Measurements from ENCODE around the gene BLOC1S2. TPM values are rescaled to one million over a fixed set of nuclear protein-coding genes. Genes with fewer than 3 reads are reported as not detected.
"Not testable (repeated sequence)": the region's sequence is repeated elsewhere in the genome, so short reads cannot be mapped to it uniquely, and the experiment has no call there.

The BLOC1S2 gene
- total RNA-seq, 1 experiment from 2014 or later, result 99.9 TPM

DNA sequence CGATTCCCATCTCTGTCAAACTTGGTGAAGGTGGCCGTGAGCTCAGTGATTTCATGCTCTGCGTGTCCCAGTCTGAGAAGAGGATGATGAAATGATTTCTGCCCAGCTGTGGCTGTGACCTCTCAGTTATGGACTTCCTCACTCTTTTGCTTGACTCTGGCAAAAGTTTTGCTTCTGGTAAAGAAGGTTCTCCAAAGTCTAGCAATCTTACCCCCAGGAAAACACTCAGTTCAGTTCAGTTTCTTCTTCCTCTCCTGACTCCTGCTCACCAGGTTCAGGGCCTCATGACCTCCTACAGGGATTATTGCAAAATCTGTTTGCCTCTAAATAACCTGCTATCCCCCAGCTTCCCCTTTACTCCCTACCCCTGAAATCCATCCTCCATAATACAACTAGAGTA is 4.9 kb upstream of the BLOC1S2 start:
- DNase-seq (ENCODE audit: low spot score), result no peak

DNA sequence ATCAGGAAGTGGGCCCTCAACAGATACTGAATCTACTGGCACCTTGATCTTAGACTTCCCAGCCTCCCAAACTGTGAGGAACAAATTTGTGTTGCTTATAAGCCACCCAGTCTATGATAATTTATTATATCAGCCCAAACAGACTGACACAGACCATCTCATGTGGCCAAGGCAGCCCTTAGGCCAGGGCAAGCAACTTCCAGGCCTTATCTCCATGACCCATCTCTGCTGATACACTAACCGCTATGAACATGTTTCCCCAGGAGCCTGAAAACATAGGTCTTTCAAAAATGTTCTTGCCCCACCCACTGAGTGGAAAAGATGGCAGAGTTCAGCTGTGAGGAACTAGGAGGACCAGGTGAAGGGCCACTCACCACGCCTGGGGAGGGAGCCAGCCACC is 3.2 kb upstream of the BLOC1S2 start:
- no peak for DNase-seq (ENCODE audit: low spot score)

DNA sequence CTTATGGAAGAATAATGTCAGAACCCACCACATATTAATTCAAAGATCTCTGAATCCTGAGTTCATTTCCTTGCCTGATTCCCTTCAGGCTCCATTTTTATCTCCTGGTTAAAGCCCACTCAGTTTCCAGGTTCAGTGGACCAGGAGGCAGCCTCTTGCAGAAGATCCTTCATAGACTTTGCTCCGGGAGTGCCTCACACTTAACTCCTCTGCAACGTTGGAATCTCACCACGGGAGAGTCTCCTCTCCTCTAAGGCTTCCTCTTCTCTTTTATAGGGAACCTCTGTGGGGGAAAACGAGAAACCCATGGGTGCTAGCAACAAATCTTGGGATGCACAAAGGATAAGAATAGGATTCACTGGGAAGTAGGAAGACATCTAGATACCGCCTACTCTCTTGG is 1.7 kb upstream of the BLOC1S2 start:
- no peak for DNase-seq (ENCODE audit: low spot score)

DNA sequence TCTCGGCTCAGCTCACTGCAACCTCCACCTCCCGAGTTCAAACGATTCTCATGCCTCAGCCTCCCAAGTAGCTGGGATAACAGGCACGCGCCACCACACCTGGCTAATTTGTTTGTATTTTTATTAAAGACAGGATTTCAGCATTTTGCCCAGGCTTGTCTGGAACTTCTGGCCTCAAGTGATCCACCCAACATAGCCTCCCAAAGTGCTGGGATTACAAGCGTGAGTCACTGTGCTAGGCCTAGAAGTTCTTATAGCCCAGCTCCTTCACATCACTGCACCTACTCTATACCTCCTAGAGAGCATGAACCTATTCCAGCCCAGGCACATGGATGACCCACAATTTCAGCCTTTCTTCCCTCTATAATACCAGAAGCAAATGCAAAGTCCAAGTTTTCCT is 1.3 kb upstream of the BLOC1S2 start:
- DNase-seq (ENCODE audit: low spot score), result no peak

DNA sequence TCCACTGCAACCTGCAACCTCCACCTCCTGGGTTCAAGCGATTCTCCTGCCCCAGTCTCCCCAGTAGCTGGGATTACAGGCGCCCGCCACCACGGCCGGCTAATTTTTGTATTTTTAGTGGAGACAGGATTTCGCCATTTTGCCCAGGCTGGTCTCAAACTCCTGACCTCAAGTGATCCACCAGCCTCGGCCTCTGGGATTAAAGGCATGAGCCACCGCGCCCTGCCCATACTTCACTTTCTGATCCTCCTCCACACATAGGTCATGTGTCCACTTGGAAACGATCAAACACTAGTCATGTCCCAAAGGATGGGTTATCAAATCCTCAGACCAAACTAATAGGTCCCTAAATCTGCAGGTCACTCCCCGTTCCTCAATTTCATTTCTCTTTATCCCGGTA is 1.2 kb downstream of the BLOC1S2 start:
- not testable (repeated sequence) for DNase-seq (ENCODE audit: low spot score)

DNA sequence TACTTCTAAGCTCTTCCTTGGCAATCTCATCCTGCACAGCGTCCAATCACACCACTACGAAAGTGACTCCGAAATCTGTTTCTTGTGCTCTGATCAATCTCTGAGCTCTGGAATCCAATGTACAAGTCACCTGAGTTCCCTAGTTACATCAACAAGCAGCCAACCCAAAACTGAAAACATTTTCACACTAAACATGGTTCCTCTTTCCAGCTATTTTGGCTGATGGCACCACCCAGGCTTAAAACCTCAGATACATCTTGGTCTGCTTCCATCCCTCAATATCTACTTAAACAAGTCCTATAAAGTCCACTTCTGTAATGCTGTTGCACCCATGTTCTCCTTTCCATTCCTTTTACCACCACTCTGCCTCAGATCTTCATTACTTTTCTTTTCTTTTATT is 3.6 kb downstream of the BLOC1S2 start:
- DNase-seq (ENCODE audit: low spot score), result no peak

DNA sequence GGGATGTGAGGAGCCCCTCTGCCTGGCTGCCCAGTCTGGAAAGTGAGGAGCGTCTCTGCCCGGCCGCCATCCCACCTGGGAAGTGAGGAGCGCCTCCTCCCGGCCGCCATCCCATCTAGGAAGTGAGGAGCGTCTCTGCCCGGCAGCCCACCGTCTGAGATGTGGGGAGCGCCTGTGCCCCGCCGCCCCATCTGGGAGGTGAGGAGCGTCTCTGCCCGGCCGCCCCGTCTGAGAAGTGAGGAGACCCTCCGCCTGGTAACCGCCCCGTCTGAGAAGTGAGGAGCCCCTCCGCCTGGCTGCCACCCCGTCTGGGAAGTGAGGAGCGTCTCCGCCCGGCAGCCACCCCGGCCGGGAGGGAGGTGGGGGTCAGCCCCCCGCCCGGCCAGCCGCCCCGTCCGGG is 9.5 kb downstream of the BLOC1S2 start:
- DNase-seq (ENCODE audit: low spot score), result not testable (repeated sequence)

DNA sequence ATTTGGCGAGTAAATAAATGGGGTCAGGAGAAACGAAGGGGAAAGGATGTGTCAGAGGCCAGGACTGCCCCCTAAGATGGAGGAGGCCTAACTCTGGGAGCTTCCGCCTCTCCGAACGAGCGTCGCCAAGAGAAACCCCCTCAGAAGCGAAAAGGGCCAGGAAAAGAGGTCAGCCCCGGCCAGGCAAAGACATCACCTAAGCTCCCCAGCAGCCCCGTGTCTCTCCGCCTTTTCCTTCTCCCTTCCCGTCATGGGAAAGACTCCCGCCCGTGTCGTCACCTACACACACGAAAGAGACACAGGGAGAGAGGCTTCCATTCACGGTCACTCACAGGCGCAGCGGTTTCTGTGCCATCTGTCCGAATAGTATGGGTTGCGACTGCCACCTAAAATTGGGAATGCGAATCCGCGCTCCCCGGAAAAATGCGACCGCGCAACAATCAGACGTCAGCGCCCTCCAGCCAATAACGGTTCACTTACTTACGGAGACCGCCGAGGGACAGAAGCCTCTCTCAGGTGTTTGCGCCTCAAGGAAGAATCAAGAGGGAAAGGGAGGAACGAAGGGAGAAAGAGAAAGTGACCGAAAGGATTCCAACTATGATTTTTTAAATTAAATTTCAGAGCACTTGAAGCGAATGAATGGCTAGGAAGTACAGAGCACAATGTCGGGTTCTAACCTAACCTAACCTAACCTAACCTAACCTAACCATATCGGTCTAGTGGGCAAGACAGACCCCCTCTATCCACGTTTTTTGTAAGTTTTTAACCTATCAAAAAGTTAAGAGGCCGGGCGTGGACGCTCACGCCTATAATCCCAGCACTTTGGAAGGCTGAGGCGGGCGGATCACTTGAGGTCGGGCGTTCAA is 19.0 kb downstream of the BLOC1S2 start, which contains the start of gene CWF19L1:
CWF19L1 (minus strand) TSS at position 400 of the 866 bp plus-strand sequence; CDS start at position 355, 45 bp downstream.
- peak; percentile 83 for DNase-seq (ENCODE audit: low spot score)

DNA sequence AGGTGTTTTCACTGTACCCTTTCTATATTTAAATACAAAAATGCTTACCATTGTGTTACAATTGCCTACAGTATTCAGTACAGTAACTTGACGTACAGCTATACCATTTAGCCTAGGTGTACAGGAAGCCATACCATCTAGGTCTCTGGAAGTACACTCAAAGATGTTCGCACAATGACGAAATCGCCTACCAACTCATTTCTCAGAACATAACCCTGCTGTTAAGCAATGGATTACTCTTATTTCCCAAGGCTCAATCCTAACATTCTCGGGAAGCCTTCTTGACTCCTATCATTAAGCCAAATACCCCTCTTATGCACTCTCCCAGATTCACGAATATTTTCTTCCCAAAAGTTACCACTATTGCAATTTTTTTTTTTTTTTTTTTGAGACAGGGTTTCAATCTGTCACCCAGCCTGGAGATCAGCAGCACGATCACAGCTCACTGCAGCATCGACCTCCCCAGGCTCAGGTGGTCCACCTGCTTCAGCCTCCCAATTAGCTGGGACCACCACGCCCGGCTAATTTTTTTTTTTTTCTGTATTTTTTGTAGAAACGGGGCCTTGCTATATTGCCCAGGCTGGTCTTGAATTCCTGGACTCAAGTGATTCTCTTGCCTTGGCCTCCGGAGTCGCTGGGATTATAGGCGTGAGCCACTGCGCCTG is 20.5 kb downstream of the BLOC1S2 start:
- no peak for DNase-seq (ENCODE audit: low spot score)

DNA sequence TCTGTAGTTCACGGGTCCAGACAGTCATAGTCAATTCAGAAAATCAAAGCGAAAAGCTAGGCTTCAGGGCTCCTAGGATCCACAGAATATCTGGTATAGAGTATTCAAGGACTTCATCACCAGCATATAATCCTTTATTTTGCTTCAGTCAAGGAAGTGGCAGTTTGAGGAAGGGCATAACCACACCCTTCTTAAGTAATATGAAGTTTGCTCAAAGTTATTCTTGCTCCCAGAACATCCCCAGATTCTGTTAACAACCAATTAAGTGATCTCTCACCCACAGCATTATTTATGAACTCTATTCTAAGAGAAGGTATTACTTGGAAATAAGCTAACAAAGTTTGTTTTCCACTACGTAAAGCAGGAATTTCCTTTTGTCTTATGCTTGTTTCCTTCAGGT is 32.3 kb downstream of the BLOC1S2 start:
- DNase-seq (ENCODE audit: low spot score), result no peak

DNA sequence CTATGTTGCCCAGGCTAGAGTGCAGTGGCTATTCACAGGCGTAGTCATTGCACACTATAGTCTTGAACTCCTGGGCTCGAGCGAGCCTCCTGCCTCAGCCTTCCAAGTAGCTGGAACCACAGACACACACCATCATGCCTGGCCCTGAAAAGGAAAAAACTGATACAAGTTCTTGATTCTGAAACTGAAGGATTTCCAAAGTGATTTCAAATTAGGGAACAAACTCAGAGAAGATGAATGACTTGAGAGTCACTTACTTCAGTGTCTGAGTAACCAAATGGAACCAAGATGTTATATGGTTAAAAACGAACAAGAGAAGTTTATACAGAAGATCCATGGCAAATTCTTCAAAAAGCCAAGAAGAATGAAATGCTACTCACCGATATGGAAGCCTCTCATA is 33.4 kb downstream of the BLOC1S2 start:
- no peak for DNase-seq (ENCODE audit: low spot score)

DNA sequence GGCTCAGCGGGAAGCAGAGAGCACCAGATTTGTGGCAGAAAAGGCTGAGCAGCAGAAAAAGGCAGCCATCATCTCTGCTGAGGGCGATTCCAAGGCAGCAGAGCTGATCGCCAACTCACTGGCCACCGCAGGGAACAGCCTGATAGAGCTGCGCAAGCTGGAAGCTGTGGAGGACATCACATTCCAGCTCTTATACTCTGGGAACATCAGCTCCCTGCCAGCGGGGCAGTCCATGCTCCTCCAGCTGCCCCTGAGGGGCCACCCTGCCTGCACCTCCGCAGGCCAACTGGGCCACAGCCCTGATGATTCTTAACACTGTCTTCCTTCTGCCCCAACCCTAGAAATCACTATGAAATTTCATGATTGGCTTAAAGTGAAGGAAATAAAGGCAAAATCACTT is 37.7 kb downstream of the BLOC1S2 start:
- DNase-seq (ENCODE audit: low spot score), result no peak

DNA sequence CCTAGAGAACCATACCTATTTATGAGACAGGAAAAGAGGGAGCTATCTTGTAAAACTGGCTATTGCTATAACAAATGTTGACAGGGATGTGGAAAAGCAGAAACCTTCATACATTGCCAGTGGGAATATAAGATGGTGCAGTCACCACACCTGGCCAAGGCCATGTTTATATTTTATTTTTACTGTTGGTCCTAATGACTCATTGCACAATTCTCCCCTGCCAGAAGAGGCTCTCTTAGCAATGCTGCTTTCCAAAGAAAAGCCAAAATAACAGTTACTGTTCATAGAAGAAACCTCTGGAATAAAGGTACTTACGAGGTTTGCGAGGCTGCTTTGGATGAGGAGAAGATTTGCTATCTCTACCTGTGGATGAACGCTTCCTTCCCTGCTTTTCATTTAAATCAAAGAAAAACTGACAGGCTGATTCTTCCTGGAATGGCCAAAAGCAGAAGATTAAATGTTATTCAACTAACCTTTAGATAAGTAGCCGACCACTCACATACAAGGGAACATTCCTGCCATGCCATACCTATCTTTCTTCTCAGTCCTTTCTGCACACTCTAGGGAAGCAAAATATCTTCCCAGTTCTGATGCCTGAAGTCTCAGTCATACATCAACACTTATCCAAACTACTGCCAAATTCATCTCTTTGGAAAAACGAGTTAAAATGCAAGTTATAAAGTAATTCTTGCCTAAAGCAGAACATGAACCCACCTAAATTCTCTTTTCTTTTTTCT is 40.8 kb downstream of the BLOC1S2 start:
- no peak for DNase-seq (ENCODE audit: low spot score)

DNA sequence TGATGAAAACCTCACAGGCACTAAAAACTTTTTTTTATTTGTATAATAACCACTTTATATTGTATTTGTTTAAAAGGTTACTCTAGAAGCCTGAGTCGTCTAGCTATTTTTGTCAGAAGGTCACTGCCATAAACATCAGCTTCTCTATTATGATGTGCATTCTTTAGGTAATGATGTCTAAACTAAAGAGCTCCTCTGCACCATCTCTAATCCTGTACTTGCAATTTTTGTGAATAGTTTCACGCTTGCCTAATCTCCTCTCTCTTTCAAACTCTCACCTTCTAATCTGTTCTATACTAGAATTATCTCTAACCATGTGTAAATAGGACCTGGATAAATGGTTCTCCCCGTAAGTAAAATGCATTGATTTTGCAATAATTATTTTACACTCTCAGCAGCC is 46.6 kb downstream of the BLOC1S2 start:
- DNase-seq (ENCODE audit: low spot score), result no peak

DNA sequence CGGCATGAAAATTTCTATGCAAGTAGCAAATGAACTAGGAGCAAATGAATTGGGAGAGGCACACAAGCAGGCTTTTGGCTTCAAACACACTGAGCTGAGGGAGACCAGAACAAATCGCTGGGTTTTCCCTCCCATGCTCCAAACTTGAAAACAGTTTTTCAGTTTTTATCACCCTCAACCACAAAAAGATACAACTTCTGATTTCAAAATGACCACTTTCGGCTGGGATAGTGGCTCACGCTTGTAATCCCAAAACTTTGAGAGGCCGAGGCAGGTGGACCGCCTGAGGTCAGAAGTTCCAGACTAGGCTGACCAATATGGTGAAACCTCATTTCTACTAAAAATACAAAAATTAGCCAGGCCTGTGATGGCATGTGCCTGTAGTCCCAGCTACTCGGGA is 48.1 kb downstream of the BLOC1S2 start:
- DNase-seq (ENCODE audit: low spot score), result no peak

DNA sequence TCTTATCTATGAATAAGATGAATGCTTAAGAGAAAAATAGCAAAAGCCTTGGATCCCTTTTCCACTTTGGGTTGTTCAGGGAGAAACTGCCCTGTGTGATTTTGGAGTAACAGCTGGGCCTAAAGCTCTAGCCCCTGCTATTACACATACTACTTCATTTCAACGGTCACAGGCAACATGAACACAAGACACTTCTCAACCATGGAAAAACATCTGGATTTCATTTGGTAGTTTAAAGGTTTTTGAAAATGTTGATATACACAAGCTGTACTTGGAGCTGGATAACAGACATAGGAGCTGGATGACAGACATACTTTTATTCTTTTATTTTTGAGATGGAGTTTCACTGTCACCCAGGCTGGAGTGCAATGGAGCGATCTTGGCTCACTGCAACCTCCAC is 54.4 kb downstream of the BLOC1S2 start:
- DNase-seq (ENCODE audit: low spot score), result no peak

DNA sequence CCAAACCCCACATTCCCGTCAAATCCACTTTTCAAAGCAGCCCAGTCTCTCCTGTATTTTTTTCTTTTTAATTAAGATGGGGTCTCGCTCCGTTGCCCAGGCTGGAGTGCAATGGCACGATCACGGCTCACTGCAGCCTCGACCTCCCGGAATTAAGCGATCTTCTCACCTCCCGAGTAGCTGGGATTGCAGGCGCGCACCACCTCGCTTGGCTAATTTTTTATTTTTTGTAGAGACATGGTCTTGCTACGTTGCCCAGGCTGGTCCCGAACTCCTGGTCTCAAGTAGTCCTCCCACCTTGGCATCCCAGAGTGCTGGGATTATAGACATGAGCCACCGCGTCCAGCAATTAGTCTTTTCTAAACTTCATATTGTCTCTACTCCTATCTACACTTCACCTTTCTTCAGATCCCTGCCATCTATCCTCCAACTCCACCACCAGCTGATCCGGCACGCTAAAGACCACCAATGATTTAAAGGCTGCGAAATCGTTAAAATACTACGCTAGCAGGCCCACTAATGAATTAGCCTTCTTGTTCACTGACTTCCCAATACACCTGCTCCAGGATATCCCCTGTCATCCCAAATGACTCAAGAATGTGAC is 56.6 kb downstream of the BLOC1S2 start:
- no peak for DNase-seq (ENCODE audit: low spot score)

DNA sequence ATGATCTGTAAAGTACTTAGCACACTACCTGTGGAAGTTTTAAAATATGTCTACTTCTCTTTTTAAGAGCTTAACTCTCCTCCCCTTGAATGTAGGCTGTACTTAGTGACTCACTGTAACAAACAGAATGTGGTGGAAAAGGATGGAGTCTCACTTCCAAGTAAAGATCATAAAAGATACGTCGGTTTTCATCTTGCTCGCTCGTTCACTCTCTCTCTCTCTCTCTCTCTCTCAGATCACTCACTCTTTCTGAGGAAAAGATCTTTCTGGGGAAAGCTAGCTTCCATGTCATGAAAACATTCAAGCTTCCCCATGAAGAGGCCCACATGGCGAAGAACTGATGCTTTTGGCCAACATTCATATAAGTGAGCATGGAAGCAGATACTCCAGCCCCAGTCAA is 62.6 kb downstream of the BLOC1S2 start:
- no peak for DNase-seq (ENCODE audit: low spot score)
